A673 (cell line): Measurements from ENCODE around the gene TNFRSF25. TPM values are rescaled to one million over a fixed set of nuclear protein-coding genes. Genes with fewer than 3 reads are reported as not detected.

Source experiments
- BruUV-seq: library from RNA; stranded (reverse); fragments of 400-500 nt; replicated peaks from 2 replicates; lab custom pipeline; 2021; lab: Mats Ljungman, UMichigan
- CTCF ChIA-PET: fragments of 300-600 bp; sonication (Branson Sonifier 250); formaldehyde crosslinking; loops from one replicate; lab custom pipeline; 2022; ENCODE audit warnings: antibody characterized with exemption; lab: Charles Lee
- POLR2A ChIA-PET: fragments of 300-600 bp; sonication (Branson Sonifier 250); formaldehyde crosslinking; loops from one replicate; lab custom pipeline; 2022; ENCODE audit warnings: antibody characterized with exemption; ENCODE audit not compliant: low non-redundant PET; lab: Charles Lee
- DNase-seq: peaks from one replicate; pipeline ENCODE4 v3.0.0-alpha.2; 2015; ENCODE audit warnings: low spot score
- H3K27ac ChIP-seq: fragments of 200-600 bp; sonication (generic); 2 replicates; pipeline ENCODE4 v1.5.1; 2016; ENCODE audit warnings: mixed run types, low read depth, mild to moderate bottlenecking, mixed read lengths, antibody characterized with exemption, low read length; ENCODE audit not compliant: poor library complexity, severe bottlenecking
- H3K27me3 ChIP-seq: fragments of 200-600 bp; sonication (generic); replicated peaks from 2 replicates; pipeline ENCODE4 v1.6.1; 2017; ENCODE audit warnings: mixed run types, low read depth, mild to moderate bottlenecking, mixed read lengths, antibody characterized with exemption, low read length; ENCODE audit not compliant: insufficient read depth, poor library complexity
- H3K36me3 ChIP-seq: fragments of 200-600 bp; sonication (generic); 2 replicates; pipeline ENCODE4 v1.6.1; 2016; ENCODE audit warnings: mixed run types, mild to moderate bottlenecking, mixed read lengths, antibody characterized with exemption, low read length; ENCODE audit not compliant: insufficient read depth, poor library complexity, severe bottlenecking
- H3K4me1 ChIP-seq: fragments of 200-600 bp; sonication (generic); 2 replicates; pipeline ENCODE4 v1.6.1; 2017; ENCODE audit warnings: mixed run types, mild to moderate bottlenecking, mixed read lengths, antibody characterized with exemption, low read length; ENCODE audit not compliant: insufficient read depth, poor library complexity, severe bottlenecking
- H3K4me3 ChIP-seq: fragments of 200-600 bp; sonication (generic); 2 replicates; pipeline ENCODE4 v1.5.1; 2016; ENCODE audit warnings: low read depth, mixed run types, mild to moderate bottlenecking, mixed read lengths, low read length; ENCODE audit not compliant: poor library complexity, severe bottlenecking
- H3K9me3 ChIP-seq: fragments of 200-600 bp; sonication (generic); 2 replicates; pipeline ENCODE4 v1.6.1; 2016; ENCODE audit warnings: mixed run types, low read depth, mild to moderate bottlenecking, mixed read lengths, antibody characterized with exemption, low read length; ENCODE audit not compliant: poor library complexity, severe bottlenecking
- EZH2 ChIP-seq: fragments of 200-600 bp; sonication (generic); IDR thresholded peaks from 2 replicates; pipeline ENCODE4 v1.6.1; 2017; ENCODE audit warnings: borderline replicate concordance, low read depth, mild to moderate bottlenecking, mixed read lengths, antibody characterized with exemption, low read length; ENCODE audit not compliant: poor library complexity, severe bottlenecking
- intact Hi-C: fragments of 100-400 bp; cut with micrococcal nuclease; formaldehyde crosslinking; loops from one replicate; pipeline ENCODE4 v1.10.0; 2022; ENCODE audit not compliant: unreplicated experiment
- total RNA-seq: library from RNA; stranded (reverse); gene quantifications from 2 replicates; pipeline ENCODE4 v1.2.3, GENCODE V29; 2021
- TF ChIP-seq, protein P1 (sequence below): fragments of 300-800, 200-600 bp; sonication (generic); conservative IDR thresholded peaks from 2 replicates; pipeline ENCODE4 v1.5.1; 2017; ENCODE audit warnings: low read depth, mild to moderate bottlenecking, antibody characterized with exemption, low read length, moderate library complexity, mixed read lengths

Gene TNFRSF25
- total RNA-seq, 1 experiment from 2014 or later: 0.97 TPM

DNA sequence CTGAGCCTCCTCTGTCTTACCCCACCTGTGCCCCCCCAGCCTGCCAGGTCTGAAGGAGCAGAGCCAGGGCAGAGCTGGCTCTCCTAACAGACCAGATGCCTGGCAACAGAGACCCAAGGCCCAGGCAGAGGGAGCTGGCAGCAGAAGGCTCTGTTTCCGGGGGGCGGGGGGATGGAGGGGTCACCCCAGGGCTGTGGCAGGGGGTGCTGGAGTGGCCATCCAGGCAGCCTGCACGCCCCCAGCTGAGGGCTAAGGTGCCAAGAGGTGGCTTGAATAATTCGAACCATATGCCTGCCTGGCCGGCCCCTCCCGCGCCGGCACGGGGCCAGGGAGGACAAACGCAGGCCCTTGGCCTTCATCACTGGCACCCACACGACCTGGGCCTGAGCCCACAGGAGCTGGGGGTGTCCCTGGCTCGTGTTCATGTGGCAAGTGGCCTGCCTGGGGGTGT is 41.5 kb upstream of the TNFRSF25 start:
- Histone ChIP-seq H3K27ac (no peak overlapping the region), H3K4me3 (no peak overlapping the region), H3K4me1 (no peaks in the 10 kb centered on the region), H3K9me3 (no peaks in the 10 kb centered on the region), H3K36me3 (no peaks in the 10 kb centered on the region), H3K27me3 (no peaks in the 10 kb centered on the region)
- TF ChIP-seq, protein P1, sequence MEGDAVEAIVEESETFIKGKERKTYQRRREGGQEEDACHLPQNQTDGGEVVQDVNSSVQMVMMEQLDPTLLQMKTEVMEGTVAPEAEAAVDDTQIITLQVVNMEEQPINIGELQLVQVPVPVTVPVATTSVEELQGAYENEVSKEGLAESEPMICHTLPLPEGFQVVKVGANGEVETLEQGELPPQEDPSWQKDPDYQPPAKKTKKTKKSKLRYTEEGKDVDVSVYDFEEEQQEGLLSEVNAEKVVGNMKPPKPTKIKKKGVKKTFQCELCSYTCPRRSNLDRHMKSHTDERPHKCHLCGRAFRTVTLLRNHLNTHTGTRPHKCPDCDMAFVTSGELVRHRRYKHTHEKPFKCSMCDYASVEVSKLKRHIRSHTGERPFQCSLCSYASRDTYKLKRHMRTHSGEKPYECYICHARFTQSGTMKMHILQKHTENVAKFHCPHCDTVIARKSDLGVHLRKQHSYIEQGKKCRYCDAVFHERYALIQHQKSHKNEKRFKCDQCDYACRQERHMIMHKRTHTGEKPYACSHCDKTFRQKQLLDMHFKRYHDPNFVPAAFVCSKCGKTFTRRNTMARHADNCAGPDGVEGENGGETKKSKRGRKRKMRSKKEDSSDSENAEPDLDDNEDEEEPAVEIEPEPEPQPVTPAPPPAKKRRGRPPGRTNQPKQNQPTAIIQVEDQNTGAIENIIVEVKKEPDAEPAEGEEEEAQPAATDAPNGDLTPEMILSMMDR: no peak
- TF ChIP-seq EZH2: no peak
- ChIA-PET CTCF (no interaction called here), POLR2A (interaction anchor here (0.6 kb wide), 1 partner anchor 126 kb away, joined by 7 read pairs; no protein-coding TSS in a partner anchor)
- intact Hi-C loops: no loop called here
- DNase-seq: no peak
- no TSS peak for BruUV-seq

DNA sequence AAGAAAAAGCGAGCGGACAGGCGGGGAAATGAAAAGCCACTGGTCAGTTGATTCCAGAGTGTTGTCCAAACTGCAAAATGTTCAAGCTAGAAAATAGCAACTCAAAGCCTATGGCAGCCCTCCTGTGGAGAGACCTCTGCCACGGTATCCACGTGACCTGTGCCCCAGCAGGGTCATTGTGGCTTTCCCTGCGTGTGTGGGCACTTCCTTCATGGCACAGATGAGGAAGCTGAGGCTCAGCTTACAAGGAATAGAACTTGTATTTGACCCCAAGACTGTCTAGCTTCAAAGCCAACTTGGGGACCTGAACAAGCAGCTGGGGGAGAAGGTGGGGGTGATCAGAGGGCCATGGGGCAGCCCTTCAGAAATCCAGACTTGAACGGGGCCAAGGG is 41.1 kb upstream of the TNFRSF25 start:
- CTCF ChIA-PET: no interaction called here
- DNase-seq: no peak
- no peaks in the 10 kb centered on the region for H3K9me3 ChIP-seq
- POLR2A ChIA-PET: interaction anchor here (0.6 kb wide), 1 partner anchor 126 kb away, joined by 7 read pairs; no protein-coding TSS in a partner anchor
- intact Hi-C loops: no loop called here
- H3K4me1 ChIP-seq: no peaks in the 10 kb centered on the region
- H3K4me3 ChIP-seq: no peak overlapping the region
- no peaks in the 10 kb centered on the region for H3K27me3 ChIP-seq
- no peaks in the 10 kb centered on the region for H3K36me3 ChIP-seq
- no peak for TF ChIP-seq EZH2
- H3K27ac ChIP-seq: no peak overlapping the region
- no TSS peak for BruUV-seq

DNA sequence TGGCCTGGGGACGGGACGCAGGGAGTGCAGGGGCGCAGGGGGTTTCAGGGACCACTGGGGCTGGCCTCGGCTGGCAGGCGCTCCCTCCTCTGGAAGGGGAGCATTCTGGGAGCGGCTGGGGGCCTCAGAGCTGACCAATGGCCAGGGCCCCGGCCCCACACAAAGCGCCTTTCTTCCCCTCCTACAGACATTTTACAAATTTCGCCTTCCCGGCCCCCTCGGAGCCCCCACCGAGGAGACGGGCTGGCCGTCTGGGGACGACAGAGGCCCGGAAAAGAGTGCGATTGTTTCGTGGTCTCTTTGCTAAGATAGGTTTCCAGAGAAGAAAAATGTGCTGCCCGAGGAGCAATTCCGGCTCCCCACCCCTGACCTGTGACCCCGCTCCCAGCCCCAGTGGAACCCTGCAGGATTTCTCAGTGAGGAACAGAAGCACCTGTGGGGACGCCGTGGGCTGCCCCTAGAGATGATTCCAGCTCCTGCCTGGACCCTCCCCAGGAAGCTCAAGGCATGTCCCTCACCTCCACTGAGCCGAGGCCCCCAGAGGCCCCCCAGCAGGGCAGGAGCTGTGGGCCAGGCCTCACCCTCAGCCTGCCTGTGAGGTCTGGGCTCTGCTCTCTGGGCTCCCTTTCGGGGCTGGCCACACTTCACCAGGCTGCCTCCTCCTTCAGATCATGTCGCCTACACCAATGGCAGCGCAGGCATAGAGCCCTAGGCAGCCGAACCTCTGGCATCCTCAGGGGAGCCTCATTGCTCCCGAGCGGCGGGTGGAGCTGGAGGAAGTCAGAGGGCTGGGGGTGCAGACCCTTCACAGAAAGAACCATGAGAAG is 40.5 kb upstream of the TNFRSF25 start:
- CTCF ChIA-PET: no interaction called here
- Histone ChIP-seq H3K36me3 (no peaks in the 10 kb centered on the region), H3K27ac (no peak overlapping the region), H3K9me3 (no peaks in the 10 kb centered on the region), H3K27me3 (no peaks in the 10 kb centered on the region), H3K4me3 (no peak overlapping the region), H3K4me1 (no peaks in the 10 kb centered on the region)
- no peak for DNase-seq
- intact Hi-C loops: no loop called here
- no TSS peak for BruUV-seq
- POLR2A ChIA-PET: no interaction called here
- TF ChIP-seq EZH2: no peak
- TF ChIP-seq, protein P1: no peak
